SK-N-DZ (cell line): ENCODE results near the gene STK32C.
"Not testable (repeated sequence)": the region's sequence is repeated elsewhere in the genome, so short reads cannot be mapped to it uniquely, and the experiment has no call there.

Experiments
- DNase-seq: peaks from one replicate; pipeline ENCODE4 v3.0.0-alpha.2; 2015; ENCODE audit warnings: low spot score

Gene STK32C

GRCh38 chr10:132302421-132303310 is 5.1 kb downstream of the STK32C start:
- DNase-seq, result no peak

GRCh38 chr10:132301371-132302330 is 6.1 kb downstream of the STK32C start:
- DNase-seq, result no peak

DNA sequence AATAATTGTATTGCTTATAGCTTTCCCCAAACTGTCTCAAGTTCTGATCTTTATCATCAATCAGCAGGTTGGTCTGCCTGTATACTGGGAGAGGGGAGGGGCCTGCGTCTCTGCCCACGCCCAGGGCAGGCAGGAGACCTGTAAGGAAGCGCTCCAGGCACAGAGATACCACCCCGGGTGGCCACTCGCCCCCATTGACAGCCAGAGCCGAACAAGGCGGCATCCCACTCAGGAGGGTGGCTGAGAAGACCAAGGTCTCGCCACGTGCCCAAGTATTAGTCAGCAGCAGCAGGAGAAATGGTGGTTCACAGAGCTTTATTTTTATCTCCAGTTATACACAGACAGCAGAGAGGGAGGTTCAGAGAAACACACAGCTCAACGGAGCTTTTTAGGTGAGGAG is 7.2 kb downstream of the STK32C start:
- no peak for DNase-seq

DNA sequence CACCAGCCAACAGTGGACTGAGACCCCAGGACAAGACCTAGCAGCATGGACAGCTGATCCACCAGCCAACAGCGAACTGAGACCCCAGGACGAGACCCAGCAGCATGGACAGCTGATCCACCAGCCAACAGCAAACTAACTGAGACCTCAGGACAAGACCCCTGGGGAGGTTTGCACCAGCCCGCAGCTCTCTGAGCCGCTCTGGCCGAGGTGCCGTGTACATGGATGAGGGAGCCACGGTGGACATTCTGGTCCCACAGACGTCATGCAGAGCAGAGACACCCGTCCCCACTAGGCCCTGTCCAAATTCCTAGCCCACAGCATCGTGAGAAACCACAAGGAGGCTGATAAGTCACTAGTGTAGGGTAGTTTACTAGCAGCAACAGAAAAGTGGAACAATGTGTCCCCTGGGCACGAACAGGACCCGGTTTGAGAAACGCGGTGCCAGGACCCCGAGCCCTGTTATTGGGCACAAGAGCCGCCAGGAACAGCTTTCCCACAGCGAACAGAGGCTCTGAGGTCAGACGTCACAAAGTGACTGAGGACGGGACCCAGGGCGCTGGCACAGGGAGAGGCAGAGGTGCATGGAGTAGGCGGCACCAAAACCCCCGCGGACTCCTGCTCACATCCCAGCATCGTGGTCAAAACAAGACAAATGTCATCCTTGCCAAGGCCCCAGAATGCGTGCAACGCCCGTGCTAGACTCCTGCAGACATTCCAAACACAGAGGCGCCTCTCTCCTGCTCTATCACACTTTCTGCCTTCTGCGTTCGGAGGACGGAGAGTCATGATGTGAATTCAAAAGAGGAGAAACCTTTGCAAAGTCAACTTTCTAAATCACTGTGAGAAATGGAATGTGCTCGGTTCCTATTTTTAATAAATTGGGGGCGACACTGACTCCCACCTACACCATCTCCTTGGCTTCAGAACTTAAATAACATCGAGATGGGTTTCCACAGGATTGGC is 8.1 kb downstream of the STK32C start:
- no peak for DNase-seq

DNA sequence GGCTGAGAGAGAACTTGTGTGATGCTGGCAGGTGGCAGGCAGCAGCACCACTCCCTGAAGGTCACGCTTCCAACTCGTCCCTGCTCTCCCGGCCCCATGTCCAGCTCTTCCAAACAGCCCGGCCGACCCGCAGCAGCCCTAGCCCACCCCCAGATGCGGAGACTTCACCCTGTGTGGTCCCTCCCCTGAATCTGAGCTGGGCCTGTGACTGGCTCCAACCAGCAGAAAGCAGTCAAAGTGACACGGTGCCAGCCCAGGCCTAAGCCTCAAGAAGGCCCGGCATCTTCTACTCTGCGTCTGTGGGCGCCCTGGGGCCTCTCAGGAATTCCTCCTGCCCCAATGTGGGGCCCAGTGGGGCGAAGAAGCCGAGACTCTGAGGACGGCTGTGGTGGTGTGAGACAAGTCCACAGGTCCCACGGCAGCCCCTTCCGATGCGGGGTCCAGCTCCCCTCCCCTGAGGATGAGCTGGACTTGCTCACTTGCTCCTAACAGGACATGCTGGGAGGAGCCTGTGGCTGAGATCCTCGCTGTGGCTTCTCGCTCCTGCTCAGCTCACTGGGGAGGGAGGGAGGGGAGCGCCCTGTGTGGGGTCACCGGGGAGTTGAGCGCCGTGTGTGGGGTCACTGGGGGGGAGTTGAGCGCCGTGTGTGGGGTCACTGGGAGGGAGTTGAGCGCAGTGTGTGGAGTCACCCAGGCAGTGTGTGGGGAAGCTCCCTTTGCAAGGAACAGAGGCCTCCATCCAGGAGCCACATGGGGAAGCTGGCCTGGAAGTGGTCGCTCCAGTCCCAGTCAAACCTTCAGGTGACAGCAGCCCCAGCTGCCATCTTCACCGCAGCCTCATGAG is 9.5 kb downstream of the STK32C start:
- DNase-seq, result peak; percentile 43

DNA sequence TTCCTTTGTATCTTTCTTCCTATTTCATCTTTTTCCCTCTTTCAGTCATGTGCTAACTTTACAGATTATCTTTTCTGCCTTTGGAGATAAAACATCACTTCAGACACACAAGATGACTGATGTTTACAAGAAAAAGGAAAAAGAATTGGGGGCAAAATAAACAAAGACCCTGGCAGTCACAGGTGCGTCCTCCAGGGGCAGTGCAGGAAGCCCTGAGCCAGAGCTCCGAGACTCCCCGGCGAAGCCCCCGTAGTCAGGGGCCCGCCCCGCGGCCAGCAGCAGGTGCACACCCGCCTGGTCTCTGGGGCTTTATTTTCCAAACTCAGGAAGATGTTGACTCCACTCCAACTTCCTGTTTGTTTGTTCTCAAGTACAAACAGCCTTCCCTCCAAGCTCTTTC is 10.2 kb downstream of the STK32C start:
- peak; percentile 46 for DNase-seq

GRCh38 chr10:132296666-132297443 is 10.9 kb downstream of the STK32C start:
- DNase-seq, result no peak

DNA sequence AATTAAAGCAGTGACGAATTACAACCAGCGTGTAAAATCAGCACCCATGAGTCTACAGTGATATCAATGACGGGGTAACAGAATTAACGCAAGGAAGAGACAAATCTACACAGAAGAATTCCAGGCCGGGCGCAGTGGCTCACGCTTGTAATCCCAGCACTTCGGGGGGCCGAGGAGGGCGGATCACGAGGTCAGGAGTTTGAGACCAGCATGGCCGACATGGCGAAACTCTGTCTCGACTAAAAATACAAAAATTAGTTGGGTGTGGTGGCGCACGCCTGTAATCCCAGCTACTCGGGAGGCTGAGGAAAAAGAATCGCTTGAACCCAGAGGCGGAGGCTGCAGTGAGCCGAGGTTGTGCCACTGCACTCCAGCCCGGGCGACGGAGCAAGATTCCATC is 12.3 kb downstream of the STK32C start:
- not testable (repeated sequence) for DNase-seq

DNA sequence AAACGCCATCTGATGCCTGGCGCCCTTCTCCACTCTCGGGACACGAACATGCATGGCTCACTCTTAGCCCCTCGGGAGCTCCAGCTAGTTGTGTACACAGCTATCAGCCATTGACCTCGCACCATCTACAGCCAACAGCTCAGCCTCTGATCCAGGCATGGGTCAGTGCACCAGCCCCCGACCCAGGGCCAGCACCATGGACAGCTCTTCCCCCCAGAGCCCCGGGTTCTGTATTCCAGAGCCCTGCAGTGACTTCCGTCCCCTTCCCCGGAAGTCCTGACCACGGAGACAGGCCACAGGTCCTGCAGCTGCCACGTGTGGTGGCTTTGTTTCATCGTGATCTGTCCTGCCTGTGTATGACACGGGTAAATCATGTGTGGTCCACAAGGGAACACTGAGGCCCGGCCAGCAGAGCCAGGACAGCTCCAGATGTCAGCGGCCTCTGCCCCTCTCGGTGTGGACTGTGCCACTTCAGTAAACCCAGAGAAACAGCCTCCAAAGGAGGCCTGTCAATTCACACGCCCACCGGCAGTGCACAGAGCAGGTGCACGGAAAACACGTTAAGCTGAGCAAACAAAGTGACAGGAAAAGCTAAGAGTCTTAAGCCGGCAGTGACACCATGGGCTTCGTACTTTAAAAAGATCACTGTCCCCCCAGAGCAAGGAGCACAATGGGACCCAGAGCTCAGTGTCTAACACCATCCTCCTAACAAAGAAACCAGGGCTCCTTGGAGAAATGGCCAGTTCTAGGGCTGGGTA is 13.0 kb downstream of the STK32C start:
- no peak for DNase-seq

DNA sequence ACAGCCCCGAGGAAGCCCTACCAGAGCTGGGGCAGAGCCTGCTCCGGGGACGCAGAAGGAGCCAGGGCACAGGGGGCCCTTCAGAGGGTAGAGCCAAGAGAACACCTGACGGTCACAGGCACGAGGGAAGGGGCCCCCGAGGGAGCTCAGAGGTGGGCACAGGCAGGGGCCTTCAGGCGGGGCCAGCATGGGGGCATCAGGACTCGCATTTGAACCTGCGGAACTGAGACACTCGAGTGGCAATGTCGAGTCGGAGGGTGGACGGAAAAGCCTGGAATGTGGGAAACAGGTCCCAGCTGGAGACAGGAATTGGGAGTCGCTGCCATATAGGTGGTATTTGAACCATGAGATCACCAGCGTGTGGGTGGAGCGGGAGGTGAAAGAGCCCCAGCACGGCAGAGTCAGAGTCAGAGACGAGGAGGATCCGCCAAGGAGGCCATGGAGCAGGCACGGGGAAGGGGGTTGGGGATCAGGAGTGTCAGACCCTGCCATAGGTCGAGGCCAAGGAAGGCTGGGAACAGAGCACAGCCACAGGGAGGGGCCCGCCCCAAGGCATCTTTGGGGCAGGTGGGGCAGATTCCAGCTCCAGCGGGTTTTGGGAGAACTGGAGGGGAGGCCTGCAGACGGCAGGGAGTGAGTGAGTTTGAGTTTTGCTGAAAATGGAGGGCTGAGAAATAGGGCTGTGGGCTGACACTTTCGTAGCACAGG is 13.8 kb downstream of the STK32C start:
- DNase-seq, result no peak

DNA sequence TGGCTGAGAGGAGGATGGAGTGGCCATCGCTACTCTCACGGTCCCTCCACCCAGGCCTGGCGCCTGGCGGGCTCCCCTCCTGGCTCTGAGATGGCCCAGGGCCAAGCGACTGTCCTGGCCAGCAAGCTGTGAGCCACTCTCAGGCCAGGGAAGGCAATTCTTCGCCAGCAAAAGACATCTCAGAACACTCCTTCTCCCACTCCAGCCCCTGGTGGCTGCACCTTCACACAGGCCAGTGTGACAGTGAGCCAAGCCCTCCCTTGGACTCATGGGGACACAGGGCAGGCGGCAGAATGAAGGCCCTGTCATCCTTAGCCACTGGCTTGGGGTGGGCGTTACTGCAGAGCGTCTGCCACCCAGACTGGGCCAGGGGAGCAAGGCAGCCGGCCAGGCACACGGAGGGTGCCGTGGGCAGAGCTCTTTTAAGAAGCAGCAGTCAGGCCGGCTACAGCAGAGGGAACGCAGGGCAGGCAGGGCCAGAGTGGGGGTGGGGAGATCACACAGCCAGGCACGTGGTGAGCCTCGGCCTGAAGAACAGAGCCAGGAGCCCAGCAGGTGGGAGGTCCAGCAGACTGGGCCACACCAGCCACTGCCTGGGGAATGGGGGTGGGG is 14.4 kb downstream of the STK32C start:
- peak; percentile 65 for DNase-seq

DNA sequence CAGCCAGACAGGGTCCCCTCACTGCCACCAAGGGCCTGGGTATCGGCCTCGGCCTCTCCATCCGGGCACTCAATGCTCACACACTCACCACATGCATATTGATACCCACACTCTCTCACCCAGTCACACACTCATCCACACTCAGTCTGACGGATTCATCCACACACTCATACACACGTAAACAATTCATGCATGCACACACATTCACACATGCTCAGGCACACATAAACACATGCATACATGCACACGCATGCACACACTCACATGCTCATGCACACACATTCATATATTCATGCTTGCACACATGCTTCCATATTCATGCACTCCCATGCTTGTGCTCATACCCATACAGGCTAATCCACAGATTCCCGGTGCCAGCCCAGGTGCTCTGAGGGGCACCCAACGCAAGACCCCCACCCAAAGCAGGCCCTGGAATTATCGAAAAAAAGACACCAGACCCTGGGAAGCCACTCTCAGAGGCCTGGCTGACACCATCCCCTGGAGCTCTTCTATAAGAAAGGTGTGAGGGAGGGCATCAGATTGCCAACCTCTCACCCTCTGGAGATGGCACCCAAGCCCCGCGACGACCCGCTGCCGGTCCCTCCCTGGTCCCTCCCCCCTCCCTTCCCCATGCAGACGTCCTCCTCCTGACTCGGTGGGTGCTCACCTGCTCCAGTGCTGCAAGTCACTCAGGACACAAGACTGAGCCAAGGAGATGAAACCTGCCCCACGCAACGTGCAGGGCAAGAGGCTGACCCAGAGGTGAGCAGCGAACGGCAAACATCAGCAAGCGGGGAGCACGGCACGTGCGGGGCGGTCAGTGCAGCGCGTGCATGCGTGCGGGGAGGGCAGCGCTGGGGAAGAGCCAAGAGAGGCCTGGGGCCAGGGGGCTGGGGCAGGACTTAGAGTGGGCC is 15.2 kb downstream of the STK32C start:
- no peak for DNase-seq

DNA sequence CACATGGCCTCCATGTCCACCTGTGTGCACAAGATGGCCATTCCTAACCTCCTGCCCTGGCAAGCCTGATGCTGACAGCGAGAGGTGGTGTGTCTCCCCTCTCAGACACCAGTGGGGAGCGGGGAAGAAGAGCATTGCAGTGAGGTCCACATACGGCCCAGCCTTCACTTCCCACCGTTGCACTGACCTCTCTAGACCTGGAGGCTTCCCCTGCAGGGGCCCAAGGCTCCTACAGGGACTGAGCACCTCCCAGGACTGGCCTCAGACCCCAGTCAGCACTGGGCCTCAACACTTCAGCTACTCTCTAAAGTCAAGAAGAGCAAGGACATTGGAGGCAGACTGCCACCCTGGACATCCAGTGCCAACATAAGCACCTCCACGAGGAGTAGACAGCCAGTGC is 15.9 kb downstream of the STK32C start:
- no peak for DNase-seq

DNA sequence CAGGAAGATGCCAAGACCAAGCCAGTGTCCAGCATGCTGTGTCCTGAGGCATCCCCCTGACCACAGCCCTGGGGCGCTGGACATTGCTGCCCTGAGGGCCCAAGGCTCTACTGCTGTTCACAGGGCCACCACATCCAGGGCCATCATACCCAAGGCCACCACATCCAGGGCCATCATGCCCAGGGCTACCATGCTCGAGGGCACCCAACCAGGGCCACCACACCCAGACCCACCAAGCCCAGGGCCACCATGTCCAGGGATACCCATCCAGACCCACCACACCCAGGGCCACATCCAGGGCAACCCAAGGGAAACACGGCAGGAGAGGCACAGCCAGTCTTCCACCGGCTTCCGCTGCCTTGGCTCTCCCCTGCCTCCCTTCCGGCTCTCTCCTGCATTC is 17.1 kb downstream of the STK32C start:
- no peak for DNase-seq

DNA sequence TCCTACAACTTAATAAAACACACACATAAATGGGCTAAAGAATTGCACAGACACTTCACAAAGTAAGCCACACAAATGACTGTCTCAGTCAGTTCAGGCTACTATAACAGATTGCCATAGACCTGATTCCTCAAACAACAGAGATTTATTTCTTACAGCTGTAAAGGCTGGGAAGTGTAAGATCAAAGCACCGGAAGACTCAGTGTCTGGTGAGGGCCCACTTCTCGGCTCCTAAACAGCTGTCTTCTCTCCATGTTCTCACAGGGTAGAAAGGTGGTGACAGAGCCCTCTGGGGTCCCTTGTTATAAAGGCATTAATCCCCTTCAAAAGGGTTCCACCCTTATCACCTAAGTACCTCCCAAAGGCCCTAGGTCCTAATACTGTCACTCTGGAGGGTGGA is 18.3 kb downstream of the STK32C start:
- no peak for DNase-seq

DNA sequence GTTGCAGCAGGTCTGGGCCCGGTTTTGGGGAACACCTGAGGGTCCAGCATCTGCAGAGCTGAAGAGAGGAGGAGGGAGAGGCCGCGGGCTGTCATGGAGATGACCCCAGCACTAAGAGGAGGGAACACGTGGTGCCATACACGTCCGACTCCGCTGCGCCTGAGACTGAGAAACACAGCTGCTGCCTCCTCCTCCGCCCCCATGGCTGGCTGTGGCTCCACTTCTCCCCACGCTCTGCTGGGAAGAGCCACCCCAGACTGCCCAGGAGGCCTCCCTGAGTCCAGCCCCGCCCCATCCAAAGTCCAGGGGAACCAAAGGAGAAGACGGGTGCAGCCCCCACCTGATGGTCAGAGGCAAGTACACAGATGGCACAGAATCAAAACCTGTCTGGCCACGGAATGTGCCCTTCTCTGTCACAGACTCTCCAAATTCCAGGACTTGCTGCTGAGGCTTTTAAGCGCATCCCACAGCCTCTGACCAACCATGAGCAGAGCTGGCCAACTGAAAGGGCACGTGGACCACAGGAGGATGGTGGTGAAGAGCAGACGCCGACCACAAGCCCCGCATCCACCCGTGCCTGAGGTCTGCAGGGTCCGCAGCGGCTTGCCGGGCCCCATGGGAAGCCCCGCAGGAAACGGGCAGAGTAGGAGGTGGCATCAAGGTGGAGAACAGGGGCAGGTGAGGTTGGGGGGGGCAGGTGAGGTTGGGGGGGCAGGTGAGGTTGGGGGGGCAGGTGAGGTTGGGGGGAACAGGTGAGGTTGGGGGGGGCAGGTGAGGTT is 24.0 kb downstream of the STK32C start:
- DNase-seq, result peak; percentile 48
